ENCODE measurements around the gene TAF11L4.
A peak's percentile ranks its signal among the peaks of the same experiment; 100 is the strongest.
"Not testable (repeated sequence)": the region's sequence is repeated elsewhere in the genome, so short reads cannot be mapped to it uniquely, and the experiment has no call there.

The TAF11L4 gene

GRCh38 chr5:17492770-17493169 lies 28.8 kb upstream of the TAF11L4 start:
- H3K4me3 ChIP-seq (ENCODE audit: low read length), result no peak overlapping the region
- no peak for DNase-seq (ENCODE audit: low read depth)
- TF ChIP-seq CTCF (conservative IDR thresholded peaks at IDR 0.05; ENCODE audit: low read length), result no peak

GRCh38 chr5:17497446-17497845 lies 24.2 kb upstream of the TAF11L4 start:
- no peak for DNase-seq (ENCODE audit: low read depth)
- no peak for TF ChIP-seq CTCF (conservative IDR thresholded peaks at IDR 0.05; ENCODE audit: low read length)
- H3K4me3 ChIP-seq (ENCODE audit: low read length), result no peak overlapping the region

- DNase-seq (ENCODE audit: low read depth); H3K4me3 ChIP-seq (ENCODE audit: low read length): not testable (repeated sequence)
Observed at GRCh38 chr5:17497931-17498330, 23.7 kb upstream of the TAF11L4 start, which contains the start of gene TAF11L2. TSS of gene TAF11L2 (plus strand) at chr5:17498231.

GRCh38 chr5:17511775-17512325 lies 9.8 kb upstream of the TAF11L4 start:
- no peak for TF ChIP-seq CTCF (conservative IDR thresholded peaks at IDR 0.05; ENCODE audit: low read length)
- no peak for DNase-seq (ENCODE audit: low read depth)
- H3K4me3 ChIP-seq (ENCODE audit: low read length), result no peak overlapping the region

- H3K4me3 ChIP-seq (ENCODE audit: low read length); DNase-seq (ENCODE audit: low read depth): not testable (repeated sequence)
Observed at GRCh38 chr5:17517526-17517925, 4.1 kb upstream of the TAF11L4 start.

- DNase-seq (ENCODE audit: low read depth); H3K4me3 ChIP-seq (ENCODE audit: low read length): not testable (repeated sequence)
Observed at GRCh38 chr5:17518067-17518466, 3.5 kb upstream of the TAF11L4 start, which contains the start of gene TAF11L3. TSS of gene TAF11L3 (plus strand) at chr5:17518367.

- not testable (repeated sequence) for DNase-seq (ENCODE audit: low read depth); H3K4me3 ChIP-seq (ENCODE audit: low read length)
Observed at GRCh38 chr5:17519508-17519907, 2.1 kb upstream of the TAF11L4 start.

- not testable (repeated sequence) for H3K4me3 ChIP-seq (ENCODE audit: low read length); DNase-seq (ENCODE audit: low read depth)
Observed at GRCh38 chr5:17524935-17525334, 3.3 kb downstream of the TAF11L4 start, which contains the start of gene TAF11L5. TSS of gene TAF11L5 (plus strand) at chr5:17525235.

GRCh38 chr5:17526504-17526903 lies 4.9 kb downstream of the TAF11L4 start:
- not testable (repeated sequence) for H3K4me3 ChIP-seq (ENCODE audit: low read length)
- DNase-seq (ENCODE audit: low read depth), result peak; percentile 2

GRCh38 chr5:17528369-17528768 lies 6.8 kb downstream of the TAF11L4 start, which contains the start of gene TAF11L6:
TSS of gene TAF11L6 (plus strand) at chr5:17528669.
- not testable (repeated sequence) for DNase-seq (ENCODE audit: low read depth)

More at GRCh38 chr5:17528369-17528768, 6.8 kb downstream of the TAF11L4 start, which contains the start of gene TAF11L6:
- H3K4me3 ChIP-seq (ENCODE audit: low read length), result not testable (repeated sequence)
